Fibroblast of gingiva (primary cell): ENCODE measurements around the gene AKR1C1.
A peak's percentile ranks its signal among the peaks of the same experiment; 100 is the strongest.
"Not testable (repeated sequence)": the region's sequence is repeated elsewhere in the genome, so short reads cannot be mapped to it uniquely, and the experiment has no call there.

Experiments
- DNase-seq: peaks from one replicate; pipeline ENCODE4 v3.0.0-alpha.2; 2011; ENCODE audit warnings: low read depth

Gene AKR1C1

DNA sequence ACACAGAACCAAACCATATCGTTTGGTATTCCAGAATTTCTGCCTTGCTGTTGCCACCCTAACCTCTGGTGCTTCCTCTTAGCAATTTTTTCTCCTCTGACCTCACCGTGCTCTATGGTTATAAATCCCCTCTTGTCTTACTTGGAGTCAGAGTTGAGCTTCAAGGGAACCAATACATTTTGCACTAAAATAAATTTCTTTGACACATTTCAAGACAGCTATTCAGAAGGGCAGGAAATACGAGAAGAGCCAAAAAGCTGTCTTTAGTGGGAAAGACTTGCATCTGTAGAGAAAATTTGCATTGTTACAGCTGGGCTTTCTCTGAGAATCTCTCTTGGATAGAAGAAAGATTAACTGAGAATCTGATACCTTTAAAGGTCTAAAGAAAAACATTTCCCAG, 54.9 kb downstream of the AKR1C1 start:
- no peak for DNase-seq

GRCh38 chr10:5018671-5019277, 55.6 kb downstream of the AKR1C1 start:
- DNase-seq, result peak; percentile 83

GRCh38 chr10:5019770-5020612, 56.8 kb downstream of the AKR1C1 start:
- not testable (repeated sequence) for DNase-seq

DNA sequence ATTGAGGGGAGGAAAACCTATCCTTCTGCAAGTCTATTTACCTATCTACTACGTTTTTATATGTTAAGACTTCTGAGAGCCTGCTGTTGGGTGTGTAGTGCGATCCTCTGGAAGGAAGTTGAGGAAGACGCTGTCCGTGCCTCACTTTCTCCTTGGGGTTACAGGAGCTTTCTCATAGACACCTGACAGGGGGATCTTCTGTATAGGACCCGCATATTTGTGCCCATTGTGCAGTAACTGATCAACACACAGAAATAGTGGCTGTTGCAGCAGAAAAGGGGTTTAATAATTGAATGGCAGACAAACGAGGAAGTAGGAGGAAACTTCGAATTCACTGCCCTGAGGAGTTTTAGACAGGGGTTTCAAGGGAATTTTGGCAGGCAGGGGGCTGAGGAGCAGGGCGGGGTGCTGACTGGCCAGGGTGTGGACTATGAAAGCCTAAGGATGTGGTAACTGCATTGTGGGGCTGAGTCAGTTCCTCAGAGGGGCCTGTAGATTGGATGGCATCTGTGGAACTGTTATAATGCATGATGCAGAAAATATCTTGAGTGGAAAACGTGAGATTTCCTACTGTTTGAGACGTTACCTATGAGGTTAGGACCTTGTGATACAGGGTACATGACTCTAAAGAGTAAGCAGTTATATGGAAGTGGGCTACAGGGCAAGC, 58.5 kb downstream of the AKR1C1 start:
- not testable (repeated sequence) for DNase-seq

DNA sequence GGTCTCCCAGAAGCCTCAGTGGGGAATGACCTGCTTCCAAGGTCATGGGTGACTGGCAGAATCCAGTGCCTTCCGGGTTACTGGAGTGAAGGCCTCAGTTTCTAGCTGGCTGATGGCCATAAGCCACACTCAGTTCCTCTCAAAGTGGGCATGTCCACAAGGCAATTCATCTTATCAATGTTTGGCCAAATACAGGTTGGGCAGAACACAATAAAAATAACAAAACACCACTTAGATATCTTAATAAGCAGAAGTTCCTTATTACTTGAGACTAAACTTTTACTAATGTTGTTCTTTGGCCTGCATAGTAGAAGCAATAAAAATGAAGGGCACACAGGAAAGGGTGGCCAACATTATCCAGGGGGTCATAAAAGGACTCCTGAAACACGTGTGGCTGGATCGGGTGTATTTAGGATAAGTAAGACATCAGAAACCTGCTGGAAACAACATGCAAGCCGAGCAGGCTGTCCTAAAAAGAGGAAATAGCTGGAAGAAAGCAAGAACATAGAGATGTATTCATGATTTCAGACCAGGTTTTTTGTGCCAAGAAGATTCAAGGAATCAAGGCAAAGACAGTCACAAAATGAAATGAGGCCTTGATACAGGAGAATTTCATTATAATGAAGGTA, 60.1 kb downstream of the AKR1C1 start:
- no peak for DNase-seq

DNA sequence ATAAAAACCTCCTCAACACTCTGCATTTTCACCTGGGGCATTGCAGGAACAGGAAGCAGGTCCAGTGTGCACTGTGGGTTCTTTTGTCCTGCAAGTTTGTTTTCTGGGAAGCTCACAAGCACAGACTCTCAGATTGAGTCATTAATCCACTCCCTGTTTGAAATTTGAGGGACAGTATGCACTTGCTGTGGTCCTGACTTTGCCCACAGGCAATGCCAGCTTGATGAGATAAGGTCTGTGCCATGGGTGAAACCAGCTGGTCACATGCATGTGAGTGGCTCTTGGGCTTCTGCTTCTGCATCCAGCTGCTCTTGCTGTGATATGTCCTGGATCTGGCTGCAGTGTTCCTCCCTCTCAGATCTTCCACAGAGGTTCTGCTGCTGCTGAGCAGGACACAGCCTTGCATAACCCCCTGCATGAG, 62.3 kb downstream of the AKR1C1 start:
- DNase-seq, result not testable (repeated sequence)

DNA sequence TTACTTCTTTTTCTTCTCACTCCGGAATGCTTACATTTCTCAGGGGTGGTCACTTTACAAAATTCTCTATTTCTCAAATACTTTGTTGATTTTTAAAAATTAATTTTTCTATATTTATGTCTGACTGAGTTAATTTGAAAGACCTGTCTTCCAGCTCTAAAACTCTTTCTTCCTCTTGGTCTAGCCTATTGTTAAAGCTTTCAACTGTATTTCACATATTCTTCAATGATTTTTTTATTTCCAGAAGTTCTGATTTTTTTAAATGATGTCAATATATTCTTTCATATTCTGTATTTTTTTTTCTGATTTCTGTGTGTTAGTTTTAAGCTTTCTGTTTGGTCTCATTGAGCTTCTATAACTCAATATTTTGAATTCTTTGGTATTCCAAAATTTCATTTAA, 67.8 kb downstream of the AKR1C1 start:
- no peak for DNase-seq

DNA sequence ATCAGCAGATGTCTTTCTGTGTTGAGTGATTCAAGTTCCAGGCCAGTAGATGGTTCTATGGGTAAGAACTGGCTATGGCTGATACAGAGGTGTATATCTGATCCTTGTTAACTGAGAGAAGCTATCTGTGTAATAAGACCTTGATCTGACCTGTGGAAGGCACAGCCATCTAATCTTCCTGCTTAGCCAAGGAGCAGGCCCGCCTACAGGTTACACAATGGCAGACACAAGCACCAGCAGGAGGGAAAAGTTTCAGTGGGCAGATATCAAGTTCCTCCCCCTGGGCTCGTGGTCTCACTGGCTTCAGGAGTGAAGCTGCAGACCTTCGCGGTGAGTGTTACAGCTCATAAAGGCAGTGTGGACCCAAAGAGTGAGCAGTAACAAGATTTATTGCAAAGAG, 68.4 kb downstream of the AKR1C1 start:
- not testable (repeated sequence) for DNase-seq

DNA sequence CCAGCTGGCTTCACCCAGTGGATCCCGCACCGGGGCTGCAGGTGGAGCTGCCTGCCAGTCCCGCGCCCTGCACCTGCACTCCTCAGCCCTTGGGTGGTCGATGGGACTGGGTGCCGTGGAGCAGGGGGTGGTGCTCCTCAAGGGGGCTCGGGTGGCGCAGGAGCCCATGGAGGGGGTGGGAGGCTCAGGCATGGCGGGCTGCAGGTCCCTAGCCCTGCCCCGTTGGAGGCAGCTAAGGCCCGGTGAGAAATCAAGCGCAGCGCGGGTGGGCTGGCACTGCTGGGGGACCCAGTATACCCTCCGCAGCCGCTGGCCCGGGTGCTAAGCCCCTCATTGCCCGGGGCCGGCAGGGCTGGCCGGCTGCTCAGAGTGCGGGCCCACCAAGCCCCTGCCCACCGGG, 69.2 kb downstream of the AKR1C1 start:
- DNase-seq, result not testable (repeated sequence)
